HL-60 (cell line): ENCODE measurements around the gene PELI2.

ENCODE experiments used
- DNase-seq, 2 experiments: peaks; one replicate each; pipeline ENCODE4 v3.0.0-alpha.2; 2010 to 2020; ENCODE audit warnings: low read depth in 1 of 2, low spot score in 1 of 2
- H3K27ac ChIP-seq: fragments of 250-450 bp; sonication (Bioruptor Pico); replicated peaks from 2 replicates; pipeline ENCODE4 v1.5.1; 2020; ENCODE audit warnings: mild to moderate bottlenecking, moderate library complexity
- H3K27me3 ChIP-seq: fragments of 250-450 bp; sonication (Bioruptor Pico); 2 replicates; pipeline ENCODE4 v1.5.1; 2021; ENCODE audit warnings: mild to moderate bottlenecking, moderate library complexity; ENCODE audit not compliant: insufficient read depth, poor library complexity, severe bottlenecking
- H3K4me3 ChIP-seq: replicated peaks from 2 replicates; pipeline ENCODE4 v1.5.1; 2011; ENCODE audit warnings: mild to moderate bottlenecking, control low read depth, low read length; ENCODE audit not compliant: insufficient read depth
- CTCF ChIP-seq: IDR thresholded peaks from one replicate; pipeline ENCODE4 v1.5.1; 2011; ENCODE audit warnings: low read length, control low read depth, inconsistent platforms; ENCODE audit not compliant: insufficient read depth
- GABPA ChIP-seq: IDR thresholded peaks from 2 replicates; pipeline ENCODE4 v1.6.1; 2012; ENCODE audit warnings: low read depth
- POLR2AphosphoS5 ChIP-seq: IDR thresholded peaks from 2 replicates; pipeline ENCODE4 v1.6.1; 2012; ENCODE audit warnings: low read depth
- REST ChIP-seq: IDR thresholded peaks from 2 replicates; pipeline ENCODE4 v1.6.1; 2012; ENCODE audit warnings: low read depth; ENCODE audit not compliant: insufficient replicate concordance
- SPI1 ChIP-seq: IDR thresholded peaks from 2 replicates; pipeline ENCODE4 v1.6.1; 2012; ENCODE audit warnings: low read depth, mild to moderate bottlenecking, borderline replicate concordance

The PELI2 gene

GRCh38 chr14:56341766-56342493, 223.7 kb downstream of the PELI2 start:
- Histone ChIP-seq H3K27me3 (no peaks in the 10 kb centered on the region), H3K4me3 (no peak overlapping the region), H3K27ac (no peak overlapping the region)
- no peak for DNase-seq
- TF ChIP-seq CTCF (no peak), GABPA (no peak), POLR2AphosphoS5 (no peak), REST (no peak), SPI1 (no peak)

GRCh38 chr14:56342494-56342942, 224.3 kb downstream of the PELI2 start:
- TF ChIP-seq GABPA: no peak
- TF ChIP-seq REST: no peak
- TF ChIP-seq CTCF: no peak
- no peak for TF ChIP-seq SPI1
- no peak for TF ChIP-seq POLR2AphosphoS5
- Histone ChIP-seq H3K27ac (no peak overlapping the region), H3K4me3 (no peak overlapping the region), H3K27me3 (no peaks in the 10 kb centered on the region)
- no peak for DNase-seq

GRCh38 chr14:56349960-56350359, 231.7 kb downstream of the PELI2 start:
- Histone ChIP-seq H3K4me3 (no peak overlapping the region), H3K27ac (no peak overlapping the region), H3K27me3 (no peaks in the 10 kb centered on the region)
- TF ChIP-seq REST (no peak), GABPA (no peak), CTCF (no peak), POLR2AphosphoS5 (no peak), SPI1 (no peak)
- DNase-seq: no peak
